Left ventricle myocardium inferior (tissue), 1 donor: ENCODE measurements around the gene NOLC1. TPM values are rescaled to one million over a fixed set of nuclear protein-coding genes. Genes with fewer than 3 reads are reported as not detected.
A peak's percentile ranks its signal among the peaks of the same experiment; 100 is the strongest.

Source experiments
- DNase-seq: peaks from one replicate; pipeline ENCODE4 v3.0.0-alpha.2; 2020
- H3K27ac ChIP-seq: fragments of 200-600 bp; replicated peaks from 2 replicates; pipeline ENCODE4 v1.8.0; 2021
- H3K27me3 ChIP-seq: fragments of 200-600 bp; 2 replicates; pipeline ENCODE4 v1.8.0; 2021; ENCODE audit warnings: low read depth
- H3K36me3 ChIP-seq: fragments of 200-600 bp; 2 replicates; pipeline ENCODE4 v1.8.0; 2021
- H3K4me1 ChIP-seq: fragments of 200-600 bp; 2 replicates; pipeline ENCODE4 v1.8.0; 2021
- H3K4me3 ChIP-seq: fragments of 200-600 bp; 2 replicates; pipeline ENCODE4 v1.8.0; 2021; ENCODE audit warnings: mild to moderate bottlenecking, moderate library complexity
- H3K9me3 ChIP-seq: fragments of 200-600 bp; replicated peaks from 2 replicates; pipeline ENCODE4 v1.8.0; 2021
- CTCF ChIP-seq: fragments of 200-600 bp; IDR thresholded peaks from 2 replicates; pipeline ENCODE4 v1.8.0; 2021; ENCODE audit warnings: antibody characterized with exemption, mild to moderate bottlenecking, borderline replicate concordance
- intact Hi-C: fragments of 100-400 bp; cut with micrococcal nuclease; formaldehyde crosslinking; loops from one replicate; pipeline ENCODE4 v1.11.0; 2022
- total RNA-seq: library from RNA; stranded (reverse); fragmentation: NEBNext Ultra II Directional; extraction: Animal tissue kit (Norgen Biotek cat#: 25700); gene quantifications from one replicate; pipeline ENCODE4 v1.2.1, GENCODE V29; 2021
- donor health status: DM: no; HTN: yes; CAD: no; lungs with severe emphysema.

NOLC1 gene
- total RNA-seq, 1 donor from 2014 or later = 28.3 TPM

- Histone ChIP-seq H3K27ac (no peak overlapping the region), H3K36me3 (peaks cover 73% of the 10 kb centered on the region), H3K4me1 (peaks cover 9% of the 10 kb centered on the region), H3K4me3 (no peak overlapping the region), H3K9me3 (no peaks in the 10 kb centered on the region), H3K27me3 (no peaks in the 10 kb centered on the region)
- intact Hi-C loops = no loop called here
- DNase-seq = no peak
- no peak for TF ChIP-seq CTCF
These were observed 4.6 kb upstream of the NOLC1 start for GRCh38 chr10:102147561-102147960.

DNA sequence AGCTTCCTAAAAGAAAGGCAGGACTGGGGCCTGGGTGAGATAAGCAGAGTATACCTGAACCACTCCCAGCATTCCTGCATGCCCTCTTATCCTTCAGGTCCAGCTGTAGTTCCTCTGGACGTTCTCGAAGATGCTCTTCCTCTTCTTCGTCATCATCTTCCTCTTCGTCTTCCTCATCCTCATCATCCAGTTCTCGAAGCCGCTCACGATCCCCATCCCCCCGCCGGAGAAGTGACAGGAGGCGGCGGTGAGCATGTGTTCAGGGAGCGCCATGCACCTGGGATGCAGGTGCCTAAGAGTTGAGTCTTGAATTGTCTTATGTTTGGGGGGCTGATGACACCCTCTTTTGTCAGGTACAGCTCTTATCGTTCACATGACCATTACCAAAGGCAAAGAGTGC is 3.9 kb upstream of the NOLC1 start:
- H3K9me3 ChIP-seq = no peaks in the 10 kb centered on the region
- H3K4me1 ChIP-seq = peaks cover 16% of the 10 kb centered on the region
- peaks cover 66% of the 10 kb centered on the region for H3K36me3 ChIP-seq
- no peak overlapping the region for H3K27ac ChIP-seq
- intact Hi-C loops = no loop called here
- DNase-seq = no peak
- TF ChIP-seq CTCF = no peak
- H3K27me3 ChIP-seq = no peaks in the 10 kb centered on the region
- no peak overlapping the region for H3K4me3 ChIP-seq

- peak overlapping the region; percentile 83 for H3K4me3 ChIP-seq
- peaks cover 29% of the 10 kb centered on the region for H3K4me1 ChIP-seq
- intact Hi-C loops = no loop called here
These were observed 1.0 kb upstream of the NOLC1 start for GRCh38 chr10:102150970-102151773.

GRCh38 chr10:102152545-102152890 is 329 bp downstream of the NOLC1 start:
- no peak for DNase-seq
- intact Hi-C loops = no loop called here
- TF ChIP-seq CTCF = no peak
- Histone ChIP-seq H3K27me3 (no peaks in the 10 kb centered on the region), H3K36me3 (peaks cover 47% of the 10 kb centered on the region), H3K27ac (peak overlapping the region; percentile 92), H3K9me3 (no peaks in the 10 kb centered on the region), H3K4me3 (peak overlapping the region; percentile 83), H3K4me1 (peaks cover 29% of the 10 kb centered on the region)

More at GRCh38 chr10:102150970-102151773, 1.0 kb upstream of the NOLC1 start:
- Histone ChIP-seq H3K27ac (peak overlapping the region; percentile 92), H3K36me3 (peaks cover 51% of the 10 kb centered on the region), H3K9me3 (no peaks in the 10 kb centered on the region), H3K27me3 (no peaks in the 10 kb centered on the region)
- no peak for DNase-seq
- TF ChIP-seq CTCF = no peak

- no peak for TF ChIP-seq CTCF
- intact Hi-C loops = no loop called here
- H3K9me3 ChIP-seq = no peaks in the 10 kb centered on the region
- peak overlapping the region; percentile 83 for H3K4me3 ChIP-seq
- H3K27me3 ChIP-seq = no peaks in the 10 kb centered on the region
- H3K27ac ChIP-seq = peak overlapping the region; percentile 92
- peaks cover 29% of the 10 kb centered on the region for H3K4me1 ChIP-seq
- peaks cover 48% of the 10 kb centered on the region for H3K36me3 ChIP-seq
- no peak for DNase-seq
These were observed 968 bp downstream of the NOLC1 start for GRCh38 chr10:102153093-102153620.
